OCI-LY7 (cell line): Measurements from ENCODE around the gene RAD51B.

Experiments used
- EZH2phosphoT487 ChIP-seq: fragments of 200-600 bp; sonication (generic); IDR thresholded peaks from 2 replicates; pipeline ENCODE4 v1.6.1; 2018; ENCODE audit warnings: low read depth, borderline replicate concordance, mild to moderate bottlenecking, mixed run types, antibody characterized with exemption, low read length, moderate library complexity, mixed read lengths
- TF ChIP-seq, protein P1 (sequence below): fragments of 200-600 bp; sonication (generic); conservative IDR thresholded peaks from 2 replicates; pipeline ENCODE4 v1.5.1; 2014; ENCODE audit warnings: mild to moderate bottlenecking, antibody characterized with exemption, low read length, moderate library complexity, mixed read lengths

DNA sequence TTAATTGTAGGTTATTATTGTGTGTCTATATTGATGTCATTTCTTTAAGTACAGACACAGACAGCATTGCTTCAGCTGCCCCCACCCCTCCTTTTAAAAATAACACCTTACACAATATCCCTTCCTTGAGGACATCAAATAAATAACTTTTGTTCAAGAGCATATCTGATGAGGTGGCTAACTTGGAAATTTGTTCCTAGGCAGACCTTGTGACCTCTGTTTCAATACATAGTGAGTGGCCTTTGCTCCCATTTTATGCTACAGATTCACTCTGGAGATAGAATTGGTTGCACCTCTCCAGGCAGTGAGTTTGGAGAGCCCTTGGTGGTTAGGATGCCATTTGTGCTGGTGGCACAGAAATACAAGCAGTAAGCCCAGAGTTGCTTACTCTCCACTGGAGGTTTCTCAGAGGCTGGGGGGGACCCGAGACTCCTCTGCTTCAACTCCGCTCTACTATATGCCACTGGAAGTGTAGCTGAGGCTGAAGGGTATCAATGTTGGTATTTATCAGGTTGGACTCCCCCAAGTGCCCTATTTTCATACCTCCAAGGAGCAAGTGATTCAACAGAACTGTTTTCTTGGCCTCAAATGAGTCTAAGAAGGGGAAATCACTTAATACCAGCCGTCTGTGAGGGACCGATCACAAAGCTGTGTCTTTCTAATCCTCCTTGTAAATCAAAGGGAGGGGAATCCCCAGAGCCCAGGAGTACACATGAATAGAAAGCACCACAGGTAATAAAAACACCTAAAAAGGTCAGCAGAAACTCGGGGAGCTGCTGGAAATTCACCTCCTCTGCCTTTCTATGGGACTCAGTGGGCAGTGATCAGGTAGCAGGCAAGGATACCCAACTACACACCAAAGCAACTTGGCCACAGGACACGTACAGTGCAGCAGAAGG is 463.1 kb downstream of the RAD51B start:
- TF ChIP-seq, protein P1, sequence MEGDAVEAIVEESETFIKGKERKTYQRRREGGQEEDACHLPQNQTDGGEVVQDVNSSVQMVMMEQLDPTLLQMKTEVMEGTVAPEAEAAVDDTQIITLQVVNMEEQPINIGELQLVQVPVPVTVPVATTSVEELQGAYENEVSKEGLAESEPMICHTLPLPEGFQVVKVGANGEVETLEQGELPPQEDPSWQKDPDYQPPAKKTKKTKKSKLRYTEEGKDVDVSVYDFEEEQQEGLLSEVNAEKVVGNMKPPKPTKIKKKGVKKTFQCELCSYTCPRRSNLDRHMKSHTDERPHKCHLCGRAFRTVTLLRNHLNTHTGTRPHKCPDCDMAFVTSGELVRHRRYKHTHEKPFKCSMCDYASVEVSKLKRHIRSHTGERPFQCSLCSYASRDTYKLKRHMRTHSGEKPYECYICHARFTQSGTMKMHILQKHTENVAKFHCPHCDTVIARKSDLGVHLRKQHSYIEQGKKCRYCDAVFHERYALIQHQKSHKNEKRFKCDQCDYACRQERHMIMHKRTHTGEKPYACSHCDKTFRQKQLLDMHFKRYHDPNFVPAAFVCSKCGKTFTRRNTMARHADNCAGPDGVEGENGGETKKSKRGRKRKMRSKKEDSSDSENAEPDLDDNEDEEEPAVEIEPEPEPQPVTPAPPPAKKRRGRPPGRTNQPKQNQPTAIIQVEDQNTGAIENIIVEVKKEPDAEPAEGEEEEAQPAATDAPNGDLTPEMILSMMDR = no peak
- no peak for TF ChIP-seq EZH2phosphoT487
